Adrenal gland (tissue), 12 donors: ENCODE results near the gene MEIS1. TPM values are rescaled to one million over a fixed set of nuclear protein-coding genes. Genes with fewer than 3 reads are reported as not detected.

Source experiments
- DNase-seq, 7 donors: peaks; one replicate each; pipeline ENCODE4 v3.0.0-alpha.2; 2019 to 2020
- H3K27ac ChIP-seq, 5 donors: fragments of 200-600 bp; sonication (generic) in 4 of 5; 1 replicate in 3 of 5; 2 replicates in 2 of 5; pipeline versions ENCODE4 v1.5.1 to v1.8.0; 2016 to 2020; ENCODE audit warnings: mild to moderate bottlenecking in 1 of 5
- H3K27me3 ChIP-seq: fragments of 200-600 bp; 2 replicates; pipeline ENCODE4 v1.8.0; 2021
- H3K36me3 ChIP-seq, 2 donors: fragments of 200-600 bp; replicated peaks in 1 of 2; 1 replicate in 1 of 2; 2 replicates in 1 of 2; pipeline versions ENCODE4 v1.5.1 to v1.8.0; 2018 to 2022
- H3K4me1 ChIP-seq, 2 donors: fragments of 200-600 bp; replicated peaks in 1 of 2; 1 replicate in 1 of 2; 2 replicates in 1 of 2; pipeline versions ENCODE4 v1.5.1 to v1.8.0; 2018 to 2021
- H3K4me3 ChIP-seq, 4 donors: fragments of 200-600 bp; sonication (generic) in 3 of 4; one replicate each; pipeline ENCODE4 v1.5.1; 2016 to 2018
- H3K9me3 ChIP-seq, 3 donors: fragments of 200-600 bp; sonication (generic) in 1 of 3; replicated peaks in 1 of 3; 1 replicate in 2 of 3; 2 replicates in 1 of 3; pipeline versions ENCODE4 v1.5.1 to v1.8.0; 2016 to 2021
- CTCF ChIP-seq, 6 experiments: fragments of 450-650 bp in 4 of 6; fragments of 200-600 bp in 2 of 6; sonication (generic) in 1 of 6; IDR thresholded peaks; 1 replicate in 5 of 6; 2 replicates in 1 of 6; pipeline versions ENCODE4 v1.5.1 to v1.8.0; 2016 to 2021; ENCODE audit warnings: antibody characterized with exemption in 6 of 6, mild to moderate bottlenecking in 2 of 6, moderate library complexity in 1 of 6
- POLR2A ChIP-seq, 2 donors: fragments of 450-650 bp; IDR thresholded peaks; one replicate each; pipeline ENCODE4 v1.6.1; 2017; ENCODE audit warnings: antibody characterized with exemption in 2 of 2, mild to moderate bottlenecking in 2 of 2, moderate library complexity in 1 of 2
- WGBS, 4 donors: extraction: QIAGEN DNeasy Blood & Tissue Kit in 2 of 4; methylation state at CpG; one replicate each; pipeline versions ENCODE4 v1.1.5 to v1.1.7; 2013 to 2017; 5-methylcytosine and 5-hydroxymethylcytosine counted together
- intact Hi-C, 2 donors: fragments of 100-400 bp; cut with DNase I; formaldehyde crosslinking; loops; one replicate each; pipeline versions ENCODE4 v1.14.1 to v1.15.0; 2022 to 2023
- polyA plus RNA-seq, 3 donors: library from polyadenylated mRNA; stranded (reverse); fragments of 200-250 nt in 2 of 3; fragments of 350-450 nt in 1 of 3; fragmentation: Illumina TruSeq in 1 of 3; extraction: RNeasy Lipid Tissue Mini Kit (QIAGEN cat#74804) in 1 of 3; gene quantifications; one replicate each; pipeline ENCODE4 v1.2.3, GENCODE V29; 2013 to 2014
- total RNA-seq, 9 donors: library from RNA; depleted of rRNA in 4 of 9; stranded (reverse); fragments of >200 nt in 4 of 9; fragments of 120-200 nt in 1 of 9; fragmentation: NEBNext Ultra II Directional in 1 of 9; extraction: Animal tissue kit (Norgen Biotek cat#: 25700) in 1 of 9; gene quantifications; one replicate each; pipeline versions ENCODE4 v1.1.0 to v1.2.4, GENCODE V29; 2013 to 2023
- donor health status: healthy with polysubstance abuse.
- donor health status: Bipolar disorder and iron deficiency.
- donor health status: DM: yes; HTN: yes; CAD: no.
- donor health status: DM: no; HTN: no; CAD: no.
- donor health status: DM: no; HTN: no; CAD: no.
- donor health status: DM: yes; HTN: yes; CAD: no.

MEIS1 gene
- total and polyA plus RNA-seq, 12 donors, result 56.3 to 257 (median 107) TPM

GRCh38 chr2:66553370-66553769, 118.4 kb downstream of the MEIS1 start:
- DNase-seq, result peak; percentile 36 to 82 (median 64)
- H3K4me3 ChIP-seq, result no peak overlapping the region
- H3K9me3 ChIP-seq, result no peaks in the 10 kb centered on the region
- no peaks in the 10 kb centered on the region for H3K27me3 ChIP-seq
- peaks cover 0 to 15% of the 10 kb centered on the region in 2 donors for H3K36me3 ChIP-seq
- WGBS, 4 donors, result 44 to 50% (median 45%) methylated on average over 4 of the region's 4 CpGs
- peak overlapping the region in 3 of 5 donors; percentile 33 to 72 (median 64) for H3K27ac ChIP-seq
- H3K4me1 ChIP-seq, result peaks cover 36 to 70% of the 10 kb centered on the region in 2 donors
- TF ChIP-seq POLR2A (IDR thresholded peaks at IDR 0.05) (no peak), CTCF (IDR thresholded peaks at IDR 0.05) (no peak)
- intact Hi-C loops, result no loop called here

DNA sequence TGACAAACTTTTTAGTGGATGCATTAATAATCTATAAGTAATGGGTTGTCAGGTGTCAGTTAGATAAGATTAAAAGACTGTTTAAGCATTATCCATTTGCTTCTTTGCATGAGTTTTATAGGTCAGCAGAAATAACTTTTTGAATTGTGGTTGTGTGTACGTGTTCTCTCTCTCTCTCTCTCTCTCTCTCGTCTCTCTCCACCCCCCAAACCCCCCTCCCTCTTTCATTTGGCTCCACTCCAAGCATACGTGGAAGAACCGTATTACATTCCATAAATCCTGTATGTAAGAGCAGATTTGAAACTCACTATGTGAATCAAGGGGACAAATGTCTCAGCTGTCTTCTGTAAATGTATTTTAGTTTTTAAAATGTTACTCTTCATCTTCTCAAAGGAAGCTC, 120.2 kb downstream of the MEIS1 start:
- WGBS, 4 donors, result 0 to 4% (median 2%) methylated on average over 4 of the region's 4 CpGs
- Histone ChIP-seq H3K36me3 (peaks cover 0 to 21% of the 10 kb centered on the region in 2 donors), H3K9me3 (no peaks in the 10 kb centered on the region), H3K27me3 (no peaks in the 10 kb centered on the region), H3K4me1 (peaks cover 34 to 62% of the 10 kb centered on the region in 2 donors), H3K4me3 (no peak overlapping the region), H3K27ac (peak overlapping the region in 4 of 5 donors; percentile 29 to 79 (median 55))
- DNase-seq, result no peak
- no peak for TF ChIP-seq CTCF (IDR thresholded peaks at IDR 0.05)
- TF ChIP-seq POLR2A (IDR thresholded peaks at IDR 0.05), result no peak
- intact Hi-C loops, result no loop called here

GRCh38 chr2:66555501-66556324, 120.8 kb downstream of the MEIS1 start:
- TF ChIP-seq POLR2A (IDR thresholded peaks at IDR 0.05), result no peak
- Histone ChIP-seq H3K4me3 (peak overlapping the region in 1 of 4 donors; percentile 35), H3K9me3 (no peaks in the 10 kb centered on the region), H3K27me3 (no peaks in the 10 kb centered on the region), H3K27ac (peak overlapping the region in 4 of 5 donors; percentile 29 to 79 (median 55)), H3K4me1 (peaks cover 34 to 66% of the 10 kb centered on the region in 2 donors), H3K36me3 (peaks cover 0 to 23% of the 10 kb centered on the region in 2 donors)
- peak in 2 of 7 donors; percentile 51 to 56 for DNase-seq
- intact Hi-C loops, result no loop called here
- whole genome bisulfite sequencing, 4 donors, result 9 to 13% (median 10%) methylated on average over 14 of the region's 14 CpGs

DNA sequence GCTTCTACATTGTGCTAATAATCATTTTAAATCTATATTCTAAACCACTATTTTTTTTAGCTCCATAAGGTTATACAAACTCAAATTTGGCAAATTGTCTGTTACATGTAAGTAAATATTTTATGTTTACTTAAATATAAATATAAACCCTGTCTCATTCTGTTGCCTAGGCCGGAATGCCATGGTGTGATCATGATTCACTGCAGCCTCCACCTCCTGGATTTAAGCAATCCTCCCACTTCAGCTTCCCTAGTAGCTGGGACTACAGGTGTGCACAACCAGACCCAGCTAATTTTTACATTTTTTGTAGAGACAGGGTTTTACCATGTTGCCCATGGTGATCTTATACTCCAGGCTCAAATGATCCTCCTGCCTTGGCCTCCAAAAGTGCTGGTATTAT, 124.7 kb downstream of the MEIS1 start:
- no peak for DNase-seq
- H3K9me3 ChIP-seq, result no peaks in the 10 kb centered on the region
- 91 to 97% (median 94%) methylated on average over 1 of the region's 1 CpG for WGBS, 4 donors
- H3K36me3 ChIP-seq, result peaks cover 0 to 23% of the 10 kb centered on the region in 2 donors
- H3K27me3 ChIP-seq, result no peaks in the 10 kb centered on the region
- no peak overlapping the region for H3K4me3 ChIP-seq
- H3K4me1 ChIP-seq, result peaks cover 33 to 65% of the 10 kb centered on the region in 2 donors
- TF ChIP-seq CTCF (IDR thresholded peaks at IDR 0.05), result no peak
- TF ChIP-seq POLR2A (IDR thresholded peaks at IDR 0.05), result no peak
- H3K27ac ChIP-seq, result no peak overlapping the region
- intact Hi-C loops, result no loop called here
